ENCODE measurements around the gene DIP2C.
A peak's percentile ranks its signal among the peaks of the same experiment; 100 is the strongest.
"Not testable (repeated sequence)": the region's sequence is repeated elsewhere in the genome, so short reads cannot be mapped to it uniquely, and the experiment has no call there.

Gene DIP2C

DNA sequence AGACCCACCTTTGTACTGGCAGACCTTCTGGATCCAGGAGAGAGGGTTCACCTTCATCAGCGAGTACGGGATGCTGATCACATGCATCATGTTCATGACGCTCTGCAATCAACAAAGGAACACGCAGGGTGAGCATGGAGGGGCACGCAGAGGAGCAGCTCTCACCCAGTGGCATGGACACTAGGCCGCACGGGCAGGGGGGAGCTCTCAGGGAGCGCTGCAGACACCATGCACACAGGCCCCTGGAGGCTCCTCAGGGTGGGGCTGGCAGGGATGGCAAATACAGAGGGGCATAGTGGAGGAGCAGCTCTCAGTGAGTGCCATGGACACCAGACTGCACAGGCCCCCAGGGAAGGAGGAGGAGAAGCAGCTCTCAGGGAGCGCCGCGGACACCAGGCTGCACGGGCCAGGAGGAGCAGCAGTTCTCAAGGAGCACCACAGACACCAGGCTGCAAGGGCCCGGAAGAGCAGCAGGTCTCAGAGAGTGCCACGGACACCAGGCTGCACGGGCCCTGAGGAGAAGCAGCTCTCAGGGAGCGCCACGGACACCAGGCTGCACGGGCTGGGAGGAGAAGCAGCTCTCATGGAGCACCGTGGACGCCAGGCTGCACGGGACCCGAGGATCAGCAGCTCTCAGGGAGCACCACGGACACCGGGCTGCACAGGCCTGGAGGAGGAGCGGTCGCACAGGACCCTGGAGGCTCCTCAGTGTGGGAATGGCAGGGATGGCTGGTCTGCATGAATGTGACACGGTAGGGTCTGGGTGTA, 304.7 kb downstream of the DIP2C start:
- DNase-seq: no peak

DNA sequence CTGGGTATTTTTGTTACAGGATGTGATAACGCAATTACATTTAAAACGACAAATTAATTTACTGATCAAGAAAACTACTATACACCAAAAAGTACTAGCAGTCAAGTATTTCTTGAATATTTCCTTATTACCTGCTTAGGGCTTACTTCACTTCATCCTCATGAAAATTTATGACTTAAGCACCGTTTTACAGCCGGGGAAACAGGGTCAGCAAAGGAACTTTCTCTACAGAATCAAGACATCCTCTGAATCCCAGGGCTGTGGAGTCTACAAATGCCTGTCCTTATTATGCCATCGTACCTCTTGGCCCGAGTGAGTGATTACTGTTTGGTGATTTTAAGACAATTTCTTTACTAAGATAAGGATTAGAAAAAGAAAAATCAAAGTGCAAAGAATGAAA, 305.9 kb downstream of the DIP2C start:
- no peak for DNase-seq

DNA sequence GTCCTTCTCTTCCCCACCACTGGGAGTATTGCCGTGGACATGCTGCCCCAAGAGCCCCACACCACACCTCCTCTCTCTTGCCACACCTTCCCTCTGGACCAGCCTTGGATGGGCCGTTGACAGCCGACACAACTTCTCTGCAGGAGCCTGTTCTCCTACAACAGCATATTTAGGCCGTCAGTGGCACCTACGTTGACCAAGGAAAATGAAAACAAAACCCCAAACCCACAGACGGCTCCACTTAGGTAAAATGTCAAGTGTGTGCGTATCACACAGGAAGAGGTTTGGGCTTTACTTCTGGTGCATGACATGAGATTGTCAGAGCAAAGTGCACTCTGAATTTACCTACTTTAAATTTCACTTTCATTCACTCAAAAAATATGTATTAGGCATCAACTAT, 307.7 kb downstream of the DIP2C start:
- no peak for DNase-seq

DNA sequence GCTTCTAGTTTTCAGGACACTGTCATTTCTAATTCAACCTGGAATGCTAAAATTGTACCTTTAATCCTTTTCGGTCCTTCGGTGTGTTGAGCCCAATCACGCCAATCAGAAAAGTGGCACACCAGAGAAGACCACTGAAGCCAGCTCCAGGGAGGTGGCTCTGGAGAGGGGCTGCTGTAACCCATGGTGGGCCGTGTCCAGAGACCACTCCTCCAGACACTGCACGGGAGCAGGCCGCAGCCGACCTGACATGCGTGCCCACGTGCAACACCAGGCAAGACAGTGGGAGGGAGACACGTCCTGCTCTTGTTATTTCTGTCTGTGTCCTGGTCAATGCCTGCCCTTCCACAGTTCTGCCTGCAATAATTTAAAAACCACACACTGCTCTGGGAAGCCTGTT, 308.1 kb downstream of the DIP2C start:
- no peak for DNase-seq

DNA sequence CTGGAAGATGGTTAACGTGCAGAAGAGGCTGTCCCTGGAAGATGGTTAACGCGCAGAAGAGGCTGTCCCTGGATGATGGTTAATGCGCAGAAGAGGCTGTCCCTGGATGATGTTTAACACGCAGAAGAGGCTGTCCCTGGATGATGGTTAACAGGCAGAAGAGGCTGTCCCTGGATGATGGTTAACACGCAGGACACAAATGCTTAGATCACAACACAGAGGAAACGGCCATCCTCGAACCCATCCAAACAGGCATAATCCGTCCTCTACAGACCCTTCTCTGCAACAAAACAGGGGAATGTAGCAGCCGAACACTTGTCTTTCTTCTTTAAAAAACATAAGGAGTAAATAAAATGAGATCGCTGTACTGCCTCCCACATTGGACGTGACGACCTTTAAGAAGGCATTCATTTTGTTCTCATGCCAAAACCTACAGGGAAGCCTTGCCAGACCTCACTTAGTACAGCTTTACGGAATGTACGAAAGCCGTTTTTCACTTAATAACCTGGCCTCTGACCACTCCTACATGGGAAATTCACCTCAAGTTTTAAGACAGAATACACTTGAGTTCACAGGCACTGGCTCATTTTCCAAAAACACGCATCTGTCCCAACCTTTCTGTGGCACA, 309.0 kb downstream of the DIP2C start:
- DNase-seq: no peak

DNA sequence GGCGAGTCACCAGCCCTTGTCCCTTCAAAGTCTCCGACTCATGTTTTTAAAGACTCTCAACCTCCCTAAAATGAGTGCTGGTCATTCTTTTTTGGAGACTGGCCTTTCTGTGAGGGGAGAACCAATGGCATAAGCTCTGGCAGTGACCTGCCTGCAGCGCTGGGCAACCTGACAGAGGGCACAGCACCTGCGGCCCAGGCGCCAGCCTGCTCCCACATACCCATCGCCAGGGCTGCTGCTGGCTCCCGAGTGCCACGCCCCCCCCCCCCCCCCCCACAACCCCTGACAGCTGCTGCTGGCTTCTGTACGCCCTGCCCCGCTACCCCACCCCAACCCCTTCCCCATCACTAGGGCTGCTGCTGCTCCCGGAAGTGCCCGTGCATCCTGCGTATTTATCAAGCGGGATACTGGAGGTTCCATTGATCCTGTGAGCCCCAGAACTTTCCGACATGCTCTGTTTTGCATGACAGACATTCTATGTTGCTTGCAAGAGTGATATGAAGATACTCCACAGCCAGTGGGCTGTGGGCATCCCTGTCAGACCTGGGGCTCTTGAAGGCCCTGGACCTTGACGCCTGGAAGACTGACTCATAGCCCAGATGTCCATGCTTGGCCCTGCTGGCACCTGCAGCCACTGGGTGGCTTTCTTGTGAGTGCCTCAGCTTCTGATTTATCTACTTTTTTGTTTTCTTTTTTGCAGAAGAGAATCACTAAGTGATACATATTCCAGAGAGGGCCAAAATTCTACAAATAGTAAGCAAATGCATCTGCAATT, 310.4 kb downstream of the DIP2C start:
- no peak for DNase-seq

GRCh38 chr10:378230-378929, 311.1 kb downstream of the DIP2C start:
- DNase-seq: no peak

GRCh38 chr10:377228-377627, 312.2 kb downstream of the DIP2C start:
- DNase-seq: no peak

DNA sequence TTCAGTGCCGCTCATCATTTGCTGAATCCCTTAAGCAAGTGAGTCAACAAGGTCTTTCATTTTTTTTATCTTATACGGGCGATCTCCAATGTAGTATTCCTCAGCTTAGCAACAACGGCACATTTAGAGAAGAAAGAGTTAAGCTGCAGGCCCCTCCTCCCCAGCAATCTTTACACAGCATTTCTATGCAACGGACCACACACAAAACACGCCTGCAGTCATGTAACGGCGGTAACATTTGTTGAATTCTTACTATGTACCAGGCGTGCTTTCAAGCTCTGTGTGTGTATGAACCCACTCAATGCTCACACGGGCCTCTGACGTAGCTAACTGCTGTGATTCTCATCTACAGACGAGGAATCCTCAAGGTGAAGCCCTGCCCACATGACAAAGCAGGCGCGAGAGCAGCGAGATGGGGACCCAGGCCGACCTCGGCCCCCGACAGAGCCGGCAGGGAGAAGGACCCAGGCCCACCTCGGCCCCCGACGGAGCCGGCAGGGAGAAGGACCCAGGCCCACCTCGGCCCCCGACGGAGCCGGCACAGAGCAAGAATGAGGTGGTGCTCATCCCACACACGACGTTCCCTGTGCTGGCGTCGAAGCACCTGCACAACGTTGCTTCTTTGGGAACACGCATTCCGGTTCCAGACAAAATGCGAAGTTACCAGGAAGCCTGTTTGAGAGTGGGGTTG, 313.5 kb downstream of the DIP2C start:
- no peak for DNase-seq

DNA sequence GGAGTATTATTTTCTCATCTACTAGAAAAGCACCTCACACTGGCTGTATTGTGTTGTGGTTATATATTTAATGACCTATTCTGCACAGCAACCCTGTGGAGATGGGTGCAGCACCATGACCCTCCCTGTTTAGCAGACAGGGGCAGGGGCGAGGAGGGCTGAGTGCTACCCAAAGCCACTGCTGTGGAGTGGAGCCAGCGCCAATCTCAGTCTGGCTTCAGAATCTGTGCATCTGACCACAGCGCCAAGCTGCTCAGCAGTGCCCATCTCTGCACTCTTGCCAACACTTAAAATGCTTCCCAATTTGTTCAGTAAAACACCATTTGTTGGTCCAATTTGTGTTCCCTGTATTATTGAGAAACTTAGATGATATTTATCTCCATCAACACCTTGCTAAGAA, 315.1 kb downstream of the DIP2C start:
- DNase-seq: no peak

- DNase-seq: peak; percentile 2
Measured at GRCh38 chr10:373526-374309, 315.8 kb downstream of the DIP2C start.

DNA sequence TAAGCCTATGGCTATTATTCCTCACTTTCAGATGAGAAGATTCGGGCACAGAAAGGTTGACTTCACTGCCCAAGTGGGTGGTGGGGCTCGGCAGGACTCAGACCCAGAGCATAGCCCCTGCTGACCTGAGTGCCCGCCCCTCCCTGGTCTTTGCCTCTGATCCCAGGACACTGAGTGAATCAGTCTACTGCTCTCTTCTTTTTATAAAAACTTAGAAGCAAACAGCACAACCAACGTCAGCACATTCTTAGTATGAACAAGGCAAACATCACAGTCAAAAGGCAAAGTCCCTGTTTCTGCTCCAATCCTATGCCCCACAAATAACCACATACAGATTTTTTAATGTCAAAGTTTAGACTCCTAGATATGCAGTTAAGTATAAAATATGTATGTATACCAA, 316.5 kb downstream of the DIP2C start:
- no peak for DNase-seq

GRCh38 chr10:372566-372965, 316.9 kb downstream of the DIP2C start:
- DNase-seq: no peak

- no peak for DNase-seq
Measured at GRCh38 chr10:371515-371914, 318.0 kb downstream of the DIP2C start.

- DNase-seq: no peak
Measured at GRCh38 chr10:370449-370825, 319.0 kb downstream of the DIP2C start.

- DNase-seq: no peak
Measured at GRCh38 chr10:369684-370448, 319.6 kb downstream of the DIP2C start.

GRCh38 chr10:369221-369683, 320.2 kb downstream of the DIP2C start:
- no peak for DNase-seq

DNA sequence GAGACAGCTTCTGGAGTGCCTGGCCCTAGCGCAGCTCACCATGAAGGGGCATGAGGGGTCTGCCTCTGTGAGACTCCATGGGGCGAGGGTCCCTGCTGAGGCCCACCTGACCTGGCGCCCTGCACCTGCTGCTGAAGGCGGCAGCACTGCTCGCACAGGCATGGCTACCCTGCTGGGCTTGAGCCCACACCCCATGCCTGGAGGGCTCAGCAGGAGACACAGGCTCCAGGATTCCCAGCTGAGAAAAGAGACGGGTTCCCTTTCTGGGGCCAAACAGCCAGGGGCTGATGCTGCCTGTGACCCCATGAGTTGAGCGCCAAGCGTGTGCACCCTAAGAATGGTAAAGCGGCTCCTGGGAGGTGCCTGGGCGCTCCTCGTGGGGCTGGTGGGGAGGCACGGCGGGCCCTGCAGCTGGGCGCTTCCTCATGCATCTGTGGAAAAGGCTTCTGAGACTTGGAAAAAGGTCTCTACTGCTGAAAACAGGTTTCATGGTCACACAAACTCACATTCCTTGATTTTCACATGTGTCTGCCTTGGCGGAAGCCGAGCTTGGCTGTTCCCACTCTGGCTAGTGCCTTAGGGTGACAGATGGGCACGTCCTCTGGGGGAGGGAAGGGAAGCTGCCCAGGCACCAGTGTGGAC, 320.8 kb downstream of the DIP2C start:
- no peak for DNase-seq

- DNase-seq: not testable (repeated sequence)
Measured at GRCh38 chr10:368107-368506, 321.4 kb downstream of the DIP2C start.

GRCh38 chr10:367636-368035, 321.8 kb downstream of the DIP2C start:
- DNase-seq: no peak

- no peak for DNase-seq
Measured at GRCh38 chr10:366186-366585, 323.3 kb downstream of the DIP2C start.

Measured in HCEC 1CT (cell line).